Osteocyte (in vitro differentiated cells): Measurements from ENCODE around the gene TMCO4. TPM values are rescaled to one million over a fixed set of nuclear protein-coding genes. Genes with fewer than 3 reads are reported as not detected.
"Not testable (repeated sequence)": the region's sequence is repeated elsewhere in the genome, so short reads cannot be mapped to it uniquely, and the experiment has no call there.

ENCODE experiments used
- DNase-seq: peaks from one replicate; pipeline ENCODE4 v3.0.0; 2021; ENCODE audit warnings: mixed read lengths; ENCODE audit not compliant: unreplicated experiment; ENCODE audit errors: extremely low spot score
- H3K27ac Mint-ChIP-seq: one replicate; pipeline ENCODE4 v1.8.0; 2021; ENCODE audit warnings: mild to moderate bottlenecking, mixed read lengths; ENCODE audit not compliant: unreplicated experiment
- H3K27me3 Mint-ChIP-seq: one replicate; pipeline ENCODE4 v1.8.0; 2021; ENCODE audit warnings: mixed read lengths; ENCODE audit not compliant: unreplicated experiment
- H3K36me3 Mint-ChIP-seq: one replicate; pipeline ENCODE4 v1.8.0; 2021; ENCODE audit warnings: mixed read lengths; ENCODE audit not compliant: unreplicated experiment
- H3K4me1 Mint-ChIP-seq: one replicate; pipeline ENCODE4 v1.8.0; 2021; ENCODE audit warnings: mixed read lengths; ENCODE audit not compliant: unreplicated experiment
- H3K4me3 Mint-ChIP-seq: one replicate; pipeline ENCODE4 v1.8.0; 2021; ENCODE audit warnings: mild to moderate bottlenecking, moderate library complexity, mixed read lengths; ENCODE audit not compliant: unreplicated experiment
- H3K9me3 Mint-ChIP-seq: one replicate; pipeline ENCODE4 v1.8.0; 2021; ENCODE audit warnings: mixed read lengths; ENCODE audit not compliant: unreplicated experiment
- CTCF ChIP-seq: fragments of 200-600 bp; sonication (generic); IDR thresholded peaks from 2 replicates; pipeline ENCODE4 v1.5.0; 2021; ENCODE audit warnings: antibody characterized with exemption, mild to moderate bottlenecking, moderate library complexity
- total RNA-seq: library from RNA; stranded (reverse); gene quantifications from 2 replicates; pipeline ENCODE4 v1.2.1, GENCODE V29; 2021

The TMCO4 gene
- total RNA-seq, 1 donor from 2014 or later = 12.1 TPM

DNA sequence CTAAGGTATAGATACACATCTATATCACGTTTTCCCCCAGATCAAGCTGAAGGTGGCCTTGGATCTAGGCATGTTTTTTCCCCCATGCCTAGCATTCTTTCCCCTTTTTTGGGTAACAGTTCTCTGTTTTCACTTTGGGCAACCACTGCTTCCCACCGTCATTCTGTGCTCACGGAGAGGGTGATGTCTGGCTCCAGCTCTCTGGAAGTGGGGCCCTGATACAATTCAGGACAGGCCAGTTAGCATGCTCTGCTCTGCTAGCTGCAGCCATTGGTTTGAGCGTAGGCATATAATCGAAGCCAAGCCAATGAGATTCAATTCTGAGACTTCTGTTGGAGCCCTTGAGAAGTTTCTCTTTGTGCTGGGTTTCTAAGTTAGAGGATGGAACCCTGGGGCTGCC lies 17.4 kb upstream of the TMCO4 start:
- H3K36me3 Mint-ChIP-seq = no peaks in the 10 kb centered on the region
- no peak overlapping the region for H3K27ac Mint-ChIP-seq
- H3K27me3 Mint-ChIP-seq = no peaks in the 10 kb centered on the region
- TF ChIP-seq CTCF = no peak
- no peak for DNase-seq
- no peaks in the 10 kb centered on the region for H3K9me3 Mint-ChIP-seq
- H3K4me1 Mint-ChIP-seq = no peaks in the 10 kb centered on the region
- H3K4me3 Mint-ChIP-seq = no peak overlapping the region

DNA sequence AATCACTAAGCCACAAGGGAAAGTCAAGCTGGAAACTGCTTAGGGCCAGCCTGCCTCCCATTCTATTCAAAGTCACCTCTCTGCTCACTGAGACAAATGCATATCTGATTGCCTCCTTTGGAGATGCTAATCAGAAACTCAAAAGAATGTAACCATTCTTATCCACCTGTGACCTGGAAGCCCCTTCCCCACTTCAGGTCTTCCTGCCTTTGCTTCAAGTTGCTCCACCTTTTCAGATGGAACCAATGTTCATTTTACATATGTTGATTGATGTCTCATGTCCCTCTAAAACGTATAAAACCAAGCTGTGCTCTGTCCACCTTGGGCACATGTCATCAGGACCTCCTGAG lies 17.0 kb upstream of the TMCO4 start:
- not testable (repeated sequence) for H3K36me3 Mint-ChIP-seq, H3K9me3 Mint-ChIP-seq, H3K27me3 Mint-ChIP-seq, H3K27ac Mint-ChIP-seq, H3K4me3 Mint-ChIP-seq, H3K4me1 Mint-ChIP-seq, DNase-seq

GRCh38 chr1:19815801-19816736 lies 16.4 kb upstream of the TMCO4 start:
- no peaks in the 10 kb centered on the region for H3K36me3 Mint-ChIP-seq
- peaks cover 7% of the 10 kb centered on the region for H3K4me1 Mint-ChIP-seq
- H3K4me3 Mint-ChIP-seq = no peak overlapping the region
- H3K27ac Mint-ChIP-seq = no peak overlapping the region
- no peaks in the 10 kb centered on the region for H3K9me3 Mint-ChIP-seq
- no peaks in the 10 kb centered on the region for H3K27me3 Mint-ChIP-seq
- DNase-seq = no peak
- no peak for TF ChIP-seq CTCF

DNA sequence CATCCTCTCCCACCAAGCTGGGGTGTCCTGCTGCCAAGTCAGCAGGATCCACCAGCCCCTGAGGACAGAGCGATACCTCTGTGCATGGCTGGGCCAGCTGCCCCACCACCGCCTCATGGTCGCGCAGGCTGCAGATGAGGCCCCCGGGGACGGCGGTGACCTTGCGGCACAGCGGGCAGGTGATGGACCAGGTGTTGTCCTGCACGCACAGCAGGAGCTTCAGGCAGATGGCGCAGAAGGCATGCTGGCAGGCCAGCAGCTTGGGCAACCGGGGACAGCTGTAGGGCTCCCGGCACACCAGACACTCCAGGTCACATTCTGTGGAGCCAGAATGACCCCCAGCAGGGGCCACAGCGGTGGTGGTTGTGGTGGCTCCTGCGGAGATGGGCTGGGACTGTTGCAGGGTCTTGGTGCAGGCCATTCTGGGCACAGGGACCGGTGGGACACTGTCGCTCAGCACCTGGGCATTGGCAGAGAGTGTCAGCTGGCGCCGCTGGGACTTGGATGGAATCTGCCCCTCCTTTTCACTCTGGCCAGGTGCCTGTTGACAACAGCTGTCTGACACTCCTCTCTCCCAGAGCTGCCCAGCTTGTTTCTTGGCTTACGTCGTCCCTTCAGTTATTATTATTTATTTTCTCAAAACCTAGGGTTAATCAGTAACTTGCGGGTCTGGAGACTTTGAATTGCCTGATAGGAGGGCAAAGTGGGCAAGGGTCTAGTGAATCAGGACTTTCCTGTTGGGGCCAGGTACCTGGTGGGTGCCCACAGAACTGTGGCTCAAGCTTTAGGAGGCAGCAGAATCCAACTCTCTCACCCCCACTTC lies 15.2 kb upstream of the TMCO4 start, which contains the start of gene RNF186:
Gene RNF186 (minus strand): TSS at position 603 of the 823 bp plus-strand sequence. CDS start 182 bp downstream, at position 421.
- H3K9me3 Mint-ChIP-seq = no peaks in the 10 kb centered on the region
- H3K36me3 Mint-ChIP-seq = no peaks in the 10 kb centered on the region
- no peak for TF ChIP-seq CTCF
- H3K27ac Mint-ChIP-seq = no peak within 1 kb of the TSS
- H3K4me3 Mint-ChIP-seq = no peak within 1 kb of the TSS
- H3K27me3 Mint-ChIP-seq = no peaks in the 10 kb centered on the region
- peaks cover 7% of the 10 kb centered on the region for H3K4me1 Mint-ChIP-seq
- DNase-seq = no peak

DNA sequence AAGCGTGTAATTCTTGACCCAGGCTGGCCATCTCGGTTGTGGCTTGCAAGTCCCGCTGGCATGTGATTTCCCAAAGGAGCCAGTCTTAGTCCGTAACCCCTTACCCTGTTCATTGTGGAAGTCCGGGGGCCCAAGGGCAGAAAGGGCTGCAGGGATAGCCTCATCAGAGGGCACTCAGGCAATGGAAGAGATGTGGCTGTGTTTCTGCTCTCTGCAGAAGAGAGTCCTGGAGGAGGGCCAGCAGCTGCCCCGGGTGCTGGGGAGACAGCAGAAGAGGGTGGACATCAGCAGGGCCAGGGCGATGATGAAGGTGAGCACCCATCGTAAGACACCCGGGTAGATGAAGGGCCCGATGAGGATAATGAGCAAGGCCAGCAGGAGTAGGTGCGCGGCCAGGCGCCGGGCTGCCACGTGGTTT lies 14.5 kb upstream of the TMCO4 start:
- H3K4me1 Mint-ChIP-seq = peaks cover 7% of the 10 kb centered on the region
- peaks cover 2% of the 10 kb centered on the region for H3K9me3 Mint-ChIP-seq
- DNase-seq = no peak
- H3K27ac Mint-ChIP-seq = no peak overlapping the region
- no peak overlapping the region for H3K4me3 Mint-ChIP-seq
- H3K27me3 Mint-ChIP-seq = no peaks in the 10 kb centered on the region
- no peak for TF ChIP-seq CTCF
- H3K36me3 Mint-ChIP-seq = no peaks in the 10 kb centered on the region
